WI38 (cell line): ENCODE measurements around the gene MS4A14.

ENCODE experiments used
- H3K4me3 ChIP-seq: 2 replicates; pipeline ENCODE4 v1.5.1; 2011; ENCODE audit warnings: low read depth, mild to moderate bottlenecking, control low read depth, low read length
- CTCF ChIP-seq: IDR thresholded peaks from 2 replicates; pipeline ENCODE4 v1.5.1; 2012; ENCODE audit warnings: low read depth, mild to moderate bottlenecking, control low read depth, low read length

The MS4A14 gene

GRCh38 chr11:60389279-60389910 is 6.9 kb upstream of the MS4A14 start:
- no peak overlapping the region for H3K4me3 ChIP-seq

GRCh38 chr11:60390419-60390818 is 5.8 kb upstream of the MS4A14 start:
- no peak overlapping the region for H3K4me3 ChIP-seq
- TF ChIP-seq CTCF = no peak

More at GRCh38 chr11:60389279-60389910, 6.9 kb upstream of the MS4A14 start:
- TF ChIP-seq CTCF = no peak

- H3K4me3 ChIP-seq = no peak overlapping the region
- no peak for TF ChIP-seq CTCF
Measured at GRCh38 chr11:60392361-60392760, 3.9 kb upstream of the MS4A14 start.

GRCh38 chr11:60393016-60393415 is 3.2 kb upstream of the MS4A14 start:
- TF ChIP-seq CTCF = no peak

GRCh38 chr11:60394666-60395380 is 1.4 kb upstream of the MS4A14 start:
- H3K4me3 ChIP-seq = no peak overlapping the region
- TF ChIP-seq CTCF = no peak

More at GRCh38 chr11:60393016-60393415, 3.2 kb upstream of the MS4A14 start:
- H3K4me3 ChIP-seq = no peak overlapping the region

GRCh38 chr11:60396799-60397198 is 540 bp downstream of the MS4A14 start:
- no peak for TF ChIP-seq CTCF
- H3K4me3 ChIP-seq = no peak overlapping the region

- TF ChIP-seq CTCF = no peak
- no peak overlapping the region for H3K4me3 ChIP-seq
Measured at GRCh38 chr11:60420015-60420414, 23.8 kb downstream of the MS4A14 start.
